ENCODE results near the gene ARAP1. TPM values are rescaled to one million over a fixed set of nuclear protein-coding genes. Genes with fewer than 3 reads are reported as not detected.

Gene ARAP1
- polyA plus RNA-seq, 1 donor (not counting 4 experiments of a cell fraction or from before 2014, with no cell fraction given): 32.8 TPM

GRCh38 chr11:72643547-72643946, 108.7 kb downstream of the ARAP1 start:
- H3K36me3 ChIP-seq (ENCODE audit: control insufficient read depth in 2 of 2, extremely low read depth in 1 of 2, insufficient read depth in 2 of 2, low read length in 2 of 2): no peaks in the 10 kb centered on the region
- FAIRE-seq: peak; percentile 57
- H3K27me3 ChIP-seq (ENCODE audit: control insufficient read depth, extremely low read depth, insufficient read depth, low read length): peaks cover 33% of the 10 kb centered on the region
- peak; percentile 55 for DNase-seq (ENCODE audit: low read depth, low spot score)
- dilution Hi-C loops (cut with MboI; ENCODE audit: extremely low pct_ligation_motif_present, low sequenced_read_pairs): no loop called here
- peak overlapping the region; percentile 59 for H2AFZ ChIP-seq (ENCODE audit: control insufficient read depth, low read length)
- TF ChIP-seq EZH2 (IDR thresholded peaks at IDR 0.05; ENCODE audit: low read length): no peak
- no peaks in the 10 kb centered on the region for H4K20me1 ChIP-seq (ENCODE audit: control insufficient read depth, extremely low read depth, insufficient read depth, low read length)
- no peak overlapping the region for H3K4me3 ChIP-seq (ENCODE audit: control insufficient read depth in 2 of 3, extremely low read depth in 1 of 3, insufficient read depth in 2 of 3, low read depth in 1 of 3, low read length in 3 of 3)
- H3K79me2 ChIP-seq (ENCODE audit: control insufficient read depth, insufficient read depth, low read length): no peaks in the 10 kb centered on the region
- peaks cover 5% of the 10 kb centered on the region for H3K4me1 ChIP-seq (ENCODE audit: control insufficient read depth, extremely low read depth, insufficient read depth, low read length)
- peak overlapping the region; percentile 12 for H3K27ac ChIP-seq (ENCODE audit: control insufficient read depth, insufficient read depth, low read length)
- peak overlapping the region; percentile 70 for H3K4me2 ChIP-seq (ENCODE audit: control insufficient read depth, extremely low read depth, insufficient read depth, low read depth, low read length)
- no peaks in the 10 kb centered on the region for H3K9me1 ChIP-seq (ENCODE audit: control insufficient read depth, extremely low read depth, insufficient read depth, low read length)
- H3K9me3 ChIP-seq (ENCODE audit: control insufficient read depth, low read depth, low read length): no peaks in the 10 kb centered on the region
- no peak overlapping the region for H3K9ac ChIP-seq (ENCODE audit: control insufficient read depth, extremely low read depth, insufficient read depth, low read length)

GRCh38 chr11:72642884-72643522, 109.2 kb downstream of the ARAP1 start:
- Histone ChIP-seq H3K9me3 (ENCODE audit: control insufficient read depth, low read depth, low read length) (no peaks in the 10 kb centered on the region), H3K79me2 (ENCODE audit: control insufficient read depth, insufficient read depth, low read length) (no peaks in the 10 kb centered on the region), H3K36me3 (ENCODE audit: control insufficient read depth in 2 of 2, extremely low read depth in 1 of 2, insufficient read depth in 2 of 2, low read length in 2 of 2) (no peaks in the 10 kb centered on the region), H4K20me1 (ENCODE audit: control insufficient read depth, extremely low read depth, insufficient read depth, low read length) (no peaks in the 10 kb centered on the region), H3K4me3 (ENCODE audit: control insufficient read depth in 2 of 3, extremely low read depth in 1 of 3, insufficient read depth in 2 of 3, low read depth in 1 of 3, low read length in 3 of 3) (peak overlapping the region; percentile 40 to 56 (median 43)), H3K9ac (ENCODE audit: control insufficient read depth, extremely low read depth, insufficient read depth, low read length) (peak overlapping the region; percentile 42), H3K4me2 (ENCODE audit: control insufficient read depth, extremely low read depth, insufficient read depth, low read depth, low read length) (peak overlapping the region; percentile 70), H3K4me1 (ENCODE audit: control insufficient read depth, extremely low read depth, insufficient read depth, low read length) (peaks cover 5% of the 10 kb centered on the region), H3K27ac (ENCODE audit: control insufficient read depth, insufficient read depth, low read length) (peak overlapping the region; percentile 12), H3K9me1 (ENCODE audit: control insufficient read depth, extremely low read depth, insufficient read depth, low read length) (no peaks in the 10 kb centered on the region), H3K27me3 (ENCODE audit: control insufficient read depth, extremely low read depth, insufficient read depth, low read length) (peaks cover 35% of the 10 kb centered on the region), H2AFZ (ENCODE audit: control insufficient read depth, low read length) (peak overlapping the region; percentile 82)
- FAIRE-seq: no peak
- dilution Hi-C loops (cut with MboI; ENCODE audit: extremely low pct_ligation_motif_present, low sequenced_read_pairs): no loop called here
- TF ChIP-seq CTCF (optimal IDR thresholded peaks at IDR 0.05 in 1 of 3, IDR thresholded peaks at IDR 0.05 in 1 of 3, conservative IDR thresholded peaks at IDR 0.05 in 1 of 3; ENCODE audit: extremely low read depth in 1 of 3, insufficient read depth in 2 of 3, low read length in 3 of 3) (peak; percentile 59 to 92 (median 77)), EZH2 (IDR thresholded peaks at IDR 0.05; ENCODE audit: low read length) (no peak)
- peak; percentile 4 for DNase-seq (ENCODE audit: low read depth, low spot score)
